ENCODE measurements around the gene PADI1.

- no peak for TF ChIP-seq EZH2 (IDR thresholded peaks at IDR 0.05)
- no peak for TF ChIP-seq POLR2AphosphoS5 (IDR thresholded peaks at IDR 0.05; ENCODE audit: borderline replicate concordance, low read depth, low read length)
These were observed 59.5 kb downstream of the PADI1 start for GRCh38 chr1:17264470-17264869.
